GM12878 (cell line): Measurements from ENCODE around the gene MAPKAP1. TPM values are rescaled to one million over a fixed set of nuclear protein-coding genes. Genes with fewer than 3 reads are reported as not detected.

Experiments used
- ATF2 ChIP-seq: IDR thresholded peaks from 2 replicates; pipeline ENCODE4 v1.6.1; 2012; ENCODE audit warnings: low read length, inconsistent platforms
- BCL11A ChIP-seq: IDR thresholded peaks from 2 replicates; pipeline ENCODE4 v1.6.1; 2011; ENCODE audit warnings: low read depth, low read length
- BHLHE40 ChIP-seq, 2 experiments: fragments of 450-650 bp in 1 of 2; IDR thresholded peaks; 2 replicates each; pipeline ENCODE4 v1.6.1; 2011 to 2017; ENCODE audit warnings: low read depth in 2 of 2, borderline replicate concordance in 1 of 2, improper control_type of control experiment in 1 of 2, low read length in 1 of 2, mild to moderate bottlenecking in 1 of 2
- ELK1 ChIP-seq: IDR thresholded peaks from 2 replicates; pipeline ENCODE4 v1.6.1; 2012; ENCODE audit warnings: low read depth, low read length, improper control_type of control experiment
- EP300 ChIP-seq, 2 experiments: fragments of 150-350 bp in 1 of 2; IDR thresholded peaks; 2 replicates each; pipeline ENCODE4 v1.6.1; 2011 to 2012; ENCODE audit warnings: low read depth in 2 of 2, low read length in 2 of 2, borderline replicate concordance in 1 of 2, improper control_type of control experiment in 1 of 2, inconsistent platforms in 1 of 2; ENCODE audit not compliant: control insufficient read depth in 1 of 2
- ETV6 ChIP-seq, 2 experiments: fragments of 450-650 bp in 1 of 2; IDR thresholded peaks in 1 of 2; conservative IDR thresholded peaks in 1 of 2; 2 replicates each; pipeline ENCODE4 v1.6.1; 2014; ENCODE audit warnings: antibody characterized with exemption in 1 of 2, borderline replicate concordance in 1 of 2, low read depth in 1 of 2, mild to moderate bottlenecking in 1 of 2, moderate library complexity in 1 of 2
- IKZF1 ChIP-seq: fragments of 450-650 bp; conservative IDR thresholded peaks from 2 replicates; pipeline ENCODE4 v1.6.1; 2017; ENCODE audit warnings: antibody characterized with exemption, mild to moderate bottlenecking
- MYB ChIP-seq: fragments of 150-350 bp; IDR thresholded peaks from 2 replicates; pipeline ENCODE4 v1.6.1; 2014; ENCODE audit warnings: mild to moderate bottlenecking, low read depth, low read length, borderline replicate concordance
- PBX3 ChIP-seq: IDR thresholded peaks from 2 replicates; pipeline ENCODE4 v1.6.1; 2011; ENCODE audit warnings: mild to moderate bottlenecking, low read depth, low read length, moderate library complexity; ENCODE audit not compliant: insufficient replicate concordance
- PKNOX1 ChIP-seq: fragments of 450-650 bp; IDR thresholded peaks from 2 replicates; pipeline ENCODE4 v1.6.1; 2016; ENCODE audit warnings: mild to moderate bottlenecking
- POLR2A ChIP-seq: IDR thresholded peaks from 2 replicates; pipeline ENCODE4 v1.6.1; 2011; ENCODE audit warnings: low read depth, mild to moderate bottlenecking, low read length
- RUNX3 ChIP-seq: IDR thresholded peaks from 2 replicates; pipeline ENCODE4 v1.6.1; 2012; ENCODE audit warnings: low read length, inconsistent platforms
- SIN3A ChIP-seq: IDR thresholded peaks from 2 replicates; pipeline ENCODE4 v1.6.1; 2012; ENCODE audit warnings: low read depth, low read length, improper control_type of control experiment
- SMARCA5 ChIP-seq: fragments of 450-650 bp; IDR thresholded peaks from 2 replicates; pipeline ENCODE4 v1.6.1; 2017; ENCODE audit warnings: mild to moderate bottlenecking
- SUPT20H ChIP-seq: IDR thresholded peaks from 2 replicates; pipeline ENCODE4 v1.6.1; 2011; ENCODE audit warnings: low read depth, mild to moderate bottlenecking, low read length, moderate library complexity, borderline replicate concordance; ENCODE audit not compliant: control insufficient read depth
- SUZ12 ChIP-seq: fragments of 200-600 bp; sonication (generic); IDR thresholded peaks from one replicate; pipeline ENCODE4 v1.6.1; 2018; ENCODE audit warnings: antibody characterized with exemption, mild to moderate bottlenecking; ENCODE audit not compliant: unreplicated experiment
- USF1 ChIP-seq: IDR thresholded peaks from 2 replicates; pipeline ENCODE4 v1.6.1; 2011; ENCODE audit warnings: borderline replicate concordance, low read depth, mild to moderate bottlenecking, moderate library complexity, mixed read lengths, low read length; ENCODE audit not compliant: insufficient read depth; ENCODE audit errors: extremely low read length
- polyA plus RNA-seq, 11 experiments: library from polyadenylated mRNA; depleted of rRNA in 4 of 11; unstranded in 6 of 11; stranded (reverse) in 5 of 11; fragments of >200 nt; fragmentation: Nextera tagmentation in 4 of 11; fragmentation: Illumina TruSeq in 1 of 11; extraction: Ambion mirVana in 4 of 11; extraction: Trizol in 1 of 11; gene quantifications; 1 replicate in 1 of 11; 2 replicates in 10 of 11; pipeline versions ENCODE4 v1.2.1 to v1.2.3, GENCODE V29; 2011 to 2016; ENCODE audit warnings: inconsistent platforms in 2 of 11, missing spikeins in 2 of 11, low read depth in 1 of 11
- total RNA-seq, 4 experiments: library from RNA; depleted of rRNA in 3 of 4; stranded (reverse); fragments of >200 nt in 3 of 4; fragmentation: Illumina TruSeq in 1 of 4; extraction: Trizol in 1 of 4; gene quantifications; 2 replicates each; pipeline versions ENCODE4 v1.2.1 to v1.2.3, GENCODE V29; 2013 to 2021
- TF ChIP-seq, protein P1 (sequence below): fragments of 450-650 bp; IDR thresholded peaks from 2 replicates; pipeline ENCODE4 v1.6.1; 2018; ENCODE audit warnings: borderline replicate concordance, mild to moderate bottlenecking; ENCODE audit not compliant: partially characterized antibody

The MAPKAP1 gene
- total and polyA plus RNA-seq, 10 of the 15 experiments (the other 5 are each of a cell fraction or from before 2014, with no cell fraction given) = 5.1 to 188 (median 105) TPM

- no peak for TF ChIP-seq MYB
- TF ChIP-seq EP300 (IDR thresholded peaks at IDR 0.05; ENCODE audit: borderline replicate concordance in 1 of 2, control insufficient read depth in 1 of 2, low read depth in 2 of 2, low read length in 2 of 2) = peak in 1 of 2 experiments; percentile 47; a peak in 1 of 4 replicates
- peak; percentile 60; the same call in 1 of the 2 replicates for TF ChIP-seq RUNX3
- 0 out of 2 replicates have a peak, but pooled peaks have one; percentile 13 for TF ChIP-seq BCL11A
- peak; percentile 32; the same call in 1 of the 2 replicates for TF ChIP-seq IKZF1
- TF ChIP-seq SIN3A = no peak
- TF ChIP-seq SUZ12 = no peak
- TF ChIP-seq USF1 = no peak
- TF ChIP-seq POLR2A = 0 out of 2 replicates have a peak, but pooled peaks have one; percentile 27
- 0 out of 4 replicates have a peak, but pooled peaks of 1 of the 2 experiments have one; percentile 51 for TF ChIP-seq BHLHE40 (IDR thresholded peaks at IDR 0.05; ENCODE audit: borderline replicate concordance in 1 of 2, low read depth in 2 of 2, low read length in 1 of 2)
- TF ChIP-seq PBX3 = no peak
- TF ChIP-seq, protein P1, sequence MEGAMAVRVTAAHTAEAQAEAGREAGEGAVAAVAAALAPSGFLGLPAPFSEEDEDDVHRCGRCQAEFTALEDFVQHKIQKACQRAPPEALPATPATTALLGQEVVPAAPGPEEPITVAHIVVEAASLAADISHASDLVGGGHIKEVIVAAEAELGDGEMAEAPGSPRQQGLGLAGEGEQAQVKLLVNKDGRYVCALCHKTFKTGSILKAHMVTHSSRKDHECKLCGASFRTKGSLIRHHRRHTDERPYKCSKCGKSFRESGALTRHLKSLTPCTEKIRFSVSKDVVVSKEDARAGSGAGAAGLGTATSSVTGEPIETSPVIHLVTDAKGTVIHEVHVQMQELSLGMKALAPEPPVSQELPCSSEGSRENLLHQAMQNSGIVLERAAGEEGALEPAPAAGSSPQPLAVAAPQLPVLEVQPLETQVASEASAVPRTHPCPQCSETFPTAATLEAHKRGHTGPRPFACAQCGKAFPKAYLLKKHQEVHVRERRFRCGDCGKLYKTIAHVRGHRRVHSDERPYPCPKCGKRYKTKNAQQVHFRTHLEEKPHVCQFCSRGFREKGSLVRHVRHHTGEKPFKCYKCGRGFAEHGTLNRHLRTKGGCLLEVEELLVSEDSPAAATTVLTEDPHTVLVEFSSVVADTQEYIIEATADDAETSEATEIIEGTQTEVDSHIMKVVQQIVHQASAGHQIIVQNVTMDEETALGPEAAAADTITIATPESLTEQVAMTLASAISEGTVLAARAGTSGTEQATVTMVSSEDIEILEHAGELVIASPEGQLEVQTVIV = no peak
- TF ChIP-seq PKNOX1 = no peak; the same call in 1 of the 2 replicates
- no peak for TF ChIP-seq SMARCA5
- TF ChIP-seq ELK1 = no peak
- TF ChIP-seq ATF2 = no peak
- 0 out of 4 replicates have a peak, but pooled peaks of 1 of the 2 experiments have one; percentile 23 for TF ChIP-seq ETV6 (conservative IDR thresholded peaks at IDR 0.05 in 1 of 2, IDR thresholded peaks at IDR 0.05 in 1 of 2; ENCODE audit: borderline replicate concordance in 1 of 2, low read depth in 1 of 2)
- TF ChIP-seq SUPT20H = no peak
These were observed 211.6 kb downstream of the MAPKAP1 start (continued) for GRCh38 chr9:125495172-125496119.
